KMS-11 (cell line): ENCODE data around the gene PTPN14.

ENCODE experiments used
- H2AFZ ChIP-seq: fragments of 200-600 bp; sonication (generic); 2 replicates; pipeline ENCODE4 v1.6.1; 2016; ENCODE audit warnings: antibody characterized with exemption, mixed run types, low read depth
- H3K27ac ChIP-seq: fragments of 200-600 bp; sonication (generic); 2 replicates; pipeline ENCODE4 v1.6.1; 2016; ENCODE audit warnings: mild to moderate bottlenecking, mixed run types
- H3K27me3 ChIP-seq: fragments of 200-600 bp; sonication (generic); 2 replicates; pipeline ENCODE4 v1.6.1; 2017; ENCODE audit warnings: mild to moderate bottlenecking, low read depth, mixed run types, moderate library complexity; ENCODE audit not compliant: insufficient read depth
- H3K36me3 ChIP-seq: fragments of 200-600 bp; sonication (generic); 2 replicates; pipeline ENCODE4 v1.6.1; 2017; ENCODE audit warnings: mild to moderate bottlenecking, mixed run types; ENCODE audit not compliant: insufficient read depth
- H3K4me1 ChIP-seq: fragments of 200-600 bp; sonication (generic); 2 replicates; pipeline ENCODE4 v1.6.1; 2016; ENCODE audit warnings: mild to moderate bottlenecking, low read depth, mixed run types; ENCODE audit not compliant: poor library complexity, severe bottlenecking
- H3K4me2 ChIP-seq: fragments of 200-600 bp; sonication (generic); 2 replicates; pipeline ENCODE4 v1.7.0; 2016; ENCODE audit warnings: mild to moderate bottlenecking, mixed run types
- H3K4me3 ChIP-seq: fragments of 200-600 bp; sonication (generic); IDR thresholded peaks from 2 replicates; pipeline ENCODE4 v1.6.1; 2017; ENCODE audit warnings: low read depth, low read length, mixed read lengths; ENCODE audit not compliant: insufficient read depth
- H3K79me2 ChIP-seq: fragments of 200-600 bp; sonication (generic); 2 replicates; pipeline ENCODE4 v1.6.1; 2016; ENCODE audit warnings: low read depth, mixed run types; ENCODE audit not compliant: insufficient read depth
- H3K9ac ChIP-seq: fragments of 200-600 bp; sonication (generic); 2 replicates; pipeline ENCODE4 v1.6.1; 2016; ENCODE audit warnings: mild to moderate bottlenecking, mixed run types
- H4K20me1 ChIP-seq: fragments of 200-600 bp; sonication (generic); 2 replicates; pipeline ENCODE4 v1.6.1; 2016; ENCODE audit warnings: mild to moderate bottlenecking, mixed run types; ENCODE audit not compliant: insufficient read depth
- TF ChIP-seq, protein P1 (sequence below): fragments of 200-600 bp; sonication (generic); conservative IDR thresholded peaks from 2 replicates; pipeline ENCODE4 v1.6.1; 2017; ENCODE audit warnings: low read depth, mild to moderate bottlenecking, antibody characterized with exemption, low read length, moderate library complexity, mixed read lengths

Gene PTPN14

DNA sequence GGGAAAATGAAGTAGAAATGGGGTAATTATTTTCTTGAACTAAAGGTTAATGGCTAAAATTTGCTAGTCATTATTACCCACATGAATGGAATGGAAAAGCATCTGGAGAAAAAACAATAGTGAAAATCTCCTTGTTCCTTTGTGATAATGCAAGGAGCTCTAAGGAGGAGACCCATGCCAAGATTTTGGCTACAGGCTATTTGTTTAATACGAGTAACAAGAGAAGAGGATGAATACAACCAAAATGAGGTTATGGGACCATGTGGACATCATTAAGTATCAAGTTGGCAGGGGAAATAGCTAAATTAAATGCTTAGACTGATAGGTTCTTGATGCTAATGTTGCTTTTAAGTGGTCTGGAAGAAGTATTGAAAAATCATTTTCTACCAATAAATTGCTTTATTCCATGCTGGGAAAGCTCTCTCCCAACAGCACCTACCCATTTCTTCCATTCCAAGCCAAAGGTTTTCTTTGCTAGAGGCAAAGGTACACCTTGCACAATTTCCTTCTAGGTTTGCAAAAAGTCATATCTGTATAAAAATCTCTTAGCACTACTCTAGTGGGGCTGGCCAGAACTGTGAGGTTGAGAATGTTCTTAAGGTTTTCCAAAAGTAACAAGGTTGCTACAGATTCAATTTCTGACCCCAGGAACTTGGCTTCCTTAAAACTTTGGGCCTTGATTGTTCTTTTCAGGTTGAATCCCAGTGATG lies 170.3 kb downstream of the PTPN14 start:
- Histone ChIP-seq H2AFZ (no peak overlapping the region), H3K27ac (no peak overlapping the region), H3K79me2 (no peaks in the 10 kb centered on the region), H3K4me2 (no peak overlapping the region), H3K9ac (no peak overlapping the region), H4K20me1 (no peaks in the 10 kb centered on the region), H3K4me1 (no peaks in the 10 kb centered on the region), H3K27me3 (no peaks in the 10 kb centered on the region), H3K4me3 (no peak overlapping the region), H3K36me3 (no peaks in the 10 kb centered on the region)
- TF ChIP-seq, protein P1, sequence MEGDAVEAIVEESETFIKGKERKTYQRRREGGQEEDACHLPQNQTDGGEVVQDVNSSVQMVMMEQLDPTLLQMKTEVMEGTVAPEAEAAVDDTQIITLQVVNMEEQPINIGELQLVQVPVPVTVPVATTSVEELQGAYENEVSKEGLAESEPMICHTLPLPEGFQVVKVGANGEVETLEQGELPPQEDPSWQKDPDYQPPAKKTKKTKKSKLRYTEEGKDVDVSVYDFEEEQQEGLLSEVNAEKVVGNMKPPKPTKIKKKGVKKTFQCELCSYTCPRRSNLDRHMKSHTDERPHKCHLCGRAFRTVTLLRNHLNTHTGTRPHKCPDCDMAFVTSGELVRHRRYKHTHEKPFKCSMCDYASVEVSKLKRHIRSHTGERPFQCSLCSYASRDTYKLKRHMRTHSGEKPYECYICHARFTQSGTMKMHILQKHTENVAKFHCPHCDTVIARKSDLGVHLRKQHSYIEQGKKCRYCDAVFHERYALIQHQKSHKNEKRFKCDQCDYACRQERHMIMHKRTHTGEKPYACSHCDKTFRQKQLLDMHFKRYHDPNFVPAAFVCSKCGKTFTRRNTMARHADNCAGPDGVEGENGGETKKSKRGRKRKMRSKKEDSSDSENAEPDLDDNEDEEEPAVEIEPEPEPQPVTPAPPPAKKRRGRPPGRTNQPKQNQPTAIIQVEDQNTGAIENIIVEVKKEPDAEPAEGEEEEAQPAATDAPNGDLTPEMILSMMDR = no peak

DNA sequence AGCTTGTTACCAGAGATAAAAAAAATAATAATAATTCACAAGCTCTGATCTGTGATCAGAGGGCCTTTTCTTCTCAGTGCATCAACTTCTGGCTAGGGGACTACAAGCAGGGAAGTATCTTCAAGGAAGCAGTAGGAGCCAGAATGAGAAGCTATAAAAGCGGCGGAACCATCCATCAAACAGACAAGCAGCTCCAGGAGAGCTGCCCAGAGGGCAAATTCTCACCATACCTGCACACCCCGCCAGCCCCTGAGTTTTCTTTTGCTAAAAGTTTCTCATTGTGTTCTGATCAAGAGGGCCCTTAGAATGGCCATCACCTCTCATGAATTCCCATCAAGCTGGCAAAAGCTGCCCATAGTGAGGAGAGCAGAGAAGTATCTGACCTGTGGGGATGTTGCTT lies 171.0 kb downstream of the PTPN14 start:
- Histone ChIP-seq H3K4me2 (no peak overlapping the region), H3K27me3 (no peaks in the 10 kb centered on the region), H2AFZ (no peak overlapping the region), H3K9ac (no peak overlapping the region), H3K27ac (no peak overlapping the region), H4K20me1 (no peaks in the 10 kb centered on the region), H3K4me1 (no peaks in the 10 kb centered on the region), H3K4me3 (no peak overlapping the region), H3K36me3 (no peaks in the 10 kb centered on the region), H3K79me2 (no peaks in the 10 kb centered on the region)
- TF ChIP-seq, protein P1 = no peak

DNA sequence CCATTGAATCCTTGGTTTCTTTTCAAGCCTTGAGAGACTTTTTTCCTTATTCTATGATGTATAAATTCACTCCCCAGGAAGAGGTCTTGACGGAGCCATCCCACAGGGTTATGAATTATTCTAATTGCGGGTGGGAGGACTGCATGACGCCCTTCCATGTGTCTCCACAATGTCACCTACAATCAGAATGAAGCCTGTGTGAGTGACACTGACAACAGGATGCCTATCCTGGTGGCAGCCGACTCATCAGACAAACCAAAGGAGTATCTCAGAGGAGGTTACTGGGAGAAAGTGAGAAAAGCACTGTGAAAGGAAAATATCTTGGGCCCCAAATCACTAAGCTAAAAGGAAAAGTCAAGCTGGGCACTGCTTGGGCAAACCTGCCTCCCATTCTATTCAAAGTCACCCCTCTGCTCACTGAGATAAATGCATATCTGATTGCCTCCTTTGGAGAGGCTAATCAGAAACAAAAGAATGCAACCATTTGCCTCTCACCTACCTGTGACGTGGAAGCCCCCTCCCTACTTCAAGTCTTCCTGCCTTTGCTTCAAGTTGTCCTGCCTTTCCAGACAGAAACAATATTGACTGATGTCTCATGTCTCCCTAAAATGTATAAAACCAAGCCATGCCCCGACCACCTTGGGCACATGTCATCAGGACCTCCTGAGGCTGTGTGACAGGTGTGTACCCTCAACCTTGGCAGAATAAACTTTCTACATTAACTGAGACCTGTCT lies 172.0 kb downstream of the PTPN14 start:
- no peak overlapping the region for H3K9ac ChIP-seq
- H3K79me2 ChIP-seq = no peaks in the 10 kb centered on the region
- no peaks in the 10 kb centered on the region for H3K4me1 ChIP-seq
- H3K27me3 ChIP-seq = no peaks in the 10 kb centered on the region
- no peak overlapping the region for H2AFZ ChIP-seq
- H3K27ac ChIP-seq = no peak overlapping the region
- TF ChIP-seq, protein P1 = no peak
- H3K36me3 ChIP-seq = no peaks in the 10 kb centered on the region
- no peak overlapping the region for H3K4me2 ChIP-seq
- no peaks in the 10 kb centered on the region for H4K20me1 ChIP-seq
- H3K4me3 ChIP-seq = no peak overlapping the region

DNA sequence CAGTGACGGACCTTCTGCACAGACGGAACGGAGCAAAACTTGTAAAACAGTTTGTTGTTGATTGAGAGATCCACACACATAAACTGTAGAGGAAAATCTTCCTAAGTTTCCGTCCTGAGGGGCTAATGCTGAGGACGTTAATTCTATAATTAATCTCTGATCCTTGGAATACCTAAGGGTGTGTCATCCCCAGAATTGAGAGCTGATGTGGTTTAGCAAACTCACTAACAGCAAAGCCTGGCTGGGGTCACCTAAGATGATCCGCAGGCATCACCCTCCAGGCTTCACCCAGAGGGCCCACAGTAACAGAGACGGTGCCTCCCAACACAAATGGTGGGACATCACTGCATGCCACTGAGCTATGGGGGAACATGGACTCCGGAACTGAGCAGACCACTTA lies 172.9 kb downstream of the PTPN14 start:
- TF ChIP-seq, protein P1 = no peak
- Histone ChIP-seq H3K27ac (no peak overlapping the region), H3K79me2 (no peaks in the 10 kb centered on the region), H3K4me2 (no peak overlapping the region), H3K27me3 (no peaks in the 10 kb centered on the region), H3K36me3 (no peaks in the 10 kb centered on the region), H4K20me1 (no peaks in the 10 kb centered on the region), H3K4me3 (no peak overlapping the region), H2AFZ (no peak overlapping the region), H3K4me1 (no peaks in the 10 kb centered on the region), H3K9ac (no peak overlapping the region)
